Muscle of back (tissue), 11 donors: ENCODE data around the gene PHF2. TPM values are rescaled to one million over a fixed set of nuclear protein-coding genes. Genes with fewer than 3 reads are reported as not detected.
"Not testable (repeated sequence)": the region's sequence is repeated elsewhere in the genome, so short reads cannot be mapped to it uniquely, and the experiment has no call there.

Experiments used
- DNase-seq, 3 donors: peaks; one replicate each; pipeline versions ENCODE4 v3.0.0 to v3.0.0-alpha.2; 2013
- polyA plus RNA-seq, 10 donors: library from polyadenylated mRNA; unstranded; fragments of 120-200 nt; gene quantifications; one replicate each; pipeline ENCODE4 v1.2.1, GENCODE V29; 2013; ENCODE audit not compliant: insufficient read length in 10 of 10

Gene PHF2
- polyA plus RNA-seq, 10 donors, result 32.4 to 46.9 (median 35.8) TPM

DNA sequence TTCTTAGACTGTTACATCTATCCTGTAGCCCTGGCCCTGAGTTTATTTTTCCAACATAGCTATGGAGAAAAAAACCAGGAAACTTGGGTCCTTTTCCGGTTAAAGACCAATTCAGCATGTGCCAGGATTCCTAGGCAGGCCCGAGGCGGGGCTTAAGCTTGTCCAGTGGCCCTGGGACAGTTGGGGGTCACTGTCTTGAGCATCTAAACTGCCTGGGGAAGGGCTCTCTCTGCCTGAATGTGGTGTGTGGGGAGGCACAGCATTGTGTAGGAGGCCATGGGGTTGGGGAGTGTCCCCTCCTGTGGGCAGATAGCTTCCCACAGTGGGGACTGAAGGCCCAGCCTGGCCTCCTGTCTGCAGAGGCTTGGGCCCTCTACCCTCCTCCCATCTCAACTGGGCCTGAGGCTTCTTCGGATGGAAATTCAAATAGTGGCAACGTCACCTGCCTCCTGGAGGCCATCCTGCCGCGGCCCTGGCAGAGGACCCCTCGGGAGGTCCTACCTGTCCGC lies 88.8 kb downstream of the PHF2 start:
- no peak for DNase-seq

DNA sequence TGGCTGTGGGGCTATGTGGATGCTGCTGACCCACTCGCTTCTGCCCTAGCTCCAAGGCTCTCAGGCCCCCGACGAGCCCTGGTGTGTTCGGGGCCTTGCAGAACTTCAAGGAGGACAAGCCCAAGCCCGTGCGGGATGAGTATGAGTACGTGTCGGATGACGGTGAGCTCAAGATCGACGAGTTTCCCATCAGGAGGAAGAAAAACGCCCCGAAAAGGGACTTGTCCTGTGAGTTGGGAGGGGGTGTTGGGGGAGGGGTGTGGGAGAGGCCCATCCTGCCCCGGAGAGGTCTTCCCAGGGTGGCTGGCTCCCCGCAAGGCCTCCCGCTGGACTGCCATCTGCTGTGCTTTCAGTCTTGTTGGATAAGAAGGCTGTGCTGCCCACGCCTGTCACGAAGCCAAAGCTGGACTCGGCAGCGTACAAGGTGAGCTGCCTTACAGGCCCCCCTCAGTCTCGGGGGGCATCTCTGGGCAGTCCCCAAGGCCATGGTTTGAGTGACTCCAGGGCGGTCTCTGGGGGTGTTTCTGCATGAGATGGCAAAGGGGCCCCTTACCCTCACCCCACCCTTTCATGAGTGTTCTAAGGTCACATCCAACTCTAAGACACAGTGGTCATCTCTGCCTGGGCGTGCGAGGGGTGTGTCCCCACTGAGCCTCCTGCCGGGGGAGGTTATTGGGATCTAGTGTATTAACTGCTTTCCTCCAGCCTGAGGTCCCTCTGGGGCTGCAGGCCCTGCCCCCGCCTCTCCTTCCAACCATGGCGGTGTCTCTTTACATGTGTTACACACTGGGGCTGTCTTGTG lies 89.5 kb downstream of the PHF2 start:
- no peak for DNase-seq

DNA sequence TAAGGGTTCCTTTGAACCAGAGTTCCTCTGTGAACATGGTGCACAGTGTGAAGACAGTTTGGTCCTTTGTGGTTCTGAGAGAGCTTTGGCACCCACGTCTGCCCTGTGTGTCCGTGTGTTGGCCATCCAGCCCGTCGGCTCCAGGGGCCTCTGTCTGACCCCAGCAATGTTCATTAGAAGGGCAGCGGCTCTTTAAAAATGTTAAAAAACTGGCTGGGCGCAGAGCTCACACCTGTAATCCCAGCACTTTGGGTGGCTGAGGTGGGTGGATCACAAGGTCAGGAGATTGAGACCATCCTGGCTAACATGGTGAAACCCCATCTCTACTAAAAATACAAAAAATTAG lies 90.0 kb downstream of the PHF2 start:
- DNase-seq, result not testable (repeated sequence)

DNA sequence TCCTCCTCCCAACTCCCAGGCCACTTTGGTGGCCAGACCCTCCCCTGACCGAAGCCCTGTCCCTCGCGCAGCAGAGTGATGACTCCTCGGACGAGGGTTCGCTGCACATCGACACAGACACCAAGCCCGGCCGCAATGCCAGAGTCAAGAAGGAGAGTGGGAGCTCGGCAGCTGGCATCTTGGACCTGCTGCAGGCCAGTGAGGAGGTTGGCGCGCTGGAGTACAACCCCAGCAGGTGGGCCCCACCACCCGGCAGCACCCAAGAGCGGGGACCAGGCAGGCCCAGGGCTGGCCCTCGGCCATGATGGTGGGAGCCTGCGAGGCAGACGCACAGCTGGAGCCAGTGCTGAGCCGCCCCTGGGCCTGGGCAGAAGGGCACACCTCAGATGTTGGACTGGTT lies 90.6 kb downstream of the PHF2 start:
- DNase-seq, result no peak

DNA sequence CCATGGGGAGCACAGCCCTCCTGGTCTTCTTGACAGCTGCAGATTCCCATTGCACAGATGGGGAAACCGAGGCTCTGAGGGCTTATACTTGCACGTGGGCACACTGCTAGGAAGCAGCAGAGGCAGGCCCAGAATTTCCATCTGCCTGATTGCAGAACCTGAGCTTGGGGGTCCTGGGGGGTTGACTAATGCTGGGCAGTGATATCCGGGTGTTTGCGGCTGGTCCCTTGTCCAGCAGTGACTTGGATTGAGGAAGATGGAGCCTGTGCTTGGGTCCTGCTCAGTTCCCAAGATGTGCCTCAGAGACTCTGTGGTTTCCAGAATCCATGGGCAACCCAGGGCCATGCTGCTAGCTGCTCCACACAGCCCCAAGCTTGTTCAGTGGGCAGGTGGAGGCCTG lies 91.2 kb downstream of the PHF2 start:
- DNase-seq, result no peak

DNA sequence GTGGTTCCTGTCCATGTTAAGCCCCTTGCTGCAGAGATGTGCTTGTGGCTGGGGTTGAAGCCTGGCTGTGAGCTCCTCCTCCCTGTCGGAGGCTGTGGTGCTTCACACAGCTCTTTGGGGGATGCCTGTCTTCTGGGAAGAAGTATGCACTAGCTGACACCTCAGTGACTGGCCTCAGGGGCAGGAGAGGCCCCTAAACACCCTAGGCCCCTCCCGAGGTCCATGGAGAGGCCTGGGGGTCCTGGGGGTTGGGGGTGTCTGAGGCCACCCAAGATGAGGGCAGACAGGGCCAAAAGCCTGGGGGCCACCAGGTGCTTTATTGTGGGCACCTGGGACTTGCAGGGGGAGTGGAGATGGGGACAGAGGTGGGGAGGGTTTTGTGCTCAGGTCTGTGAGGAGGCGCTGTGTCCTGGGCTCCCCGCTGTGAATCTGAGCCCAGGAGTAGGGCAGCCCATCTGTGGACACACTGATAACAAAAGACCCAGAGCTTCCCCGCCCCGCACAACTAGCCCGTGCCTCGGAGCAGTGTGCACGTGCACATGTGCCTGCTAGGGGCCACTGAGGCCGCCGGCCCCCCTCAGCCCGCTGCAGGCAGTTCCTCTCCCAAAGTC lies 92.0 kb downstream of the PHF2 start:
- no peak for DNase-seq

DNA sequence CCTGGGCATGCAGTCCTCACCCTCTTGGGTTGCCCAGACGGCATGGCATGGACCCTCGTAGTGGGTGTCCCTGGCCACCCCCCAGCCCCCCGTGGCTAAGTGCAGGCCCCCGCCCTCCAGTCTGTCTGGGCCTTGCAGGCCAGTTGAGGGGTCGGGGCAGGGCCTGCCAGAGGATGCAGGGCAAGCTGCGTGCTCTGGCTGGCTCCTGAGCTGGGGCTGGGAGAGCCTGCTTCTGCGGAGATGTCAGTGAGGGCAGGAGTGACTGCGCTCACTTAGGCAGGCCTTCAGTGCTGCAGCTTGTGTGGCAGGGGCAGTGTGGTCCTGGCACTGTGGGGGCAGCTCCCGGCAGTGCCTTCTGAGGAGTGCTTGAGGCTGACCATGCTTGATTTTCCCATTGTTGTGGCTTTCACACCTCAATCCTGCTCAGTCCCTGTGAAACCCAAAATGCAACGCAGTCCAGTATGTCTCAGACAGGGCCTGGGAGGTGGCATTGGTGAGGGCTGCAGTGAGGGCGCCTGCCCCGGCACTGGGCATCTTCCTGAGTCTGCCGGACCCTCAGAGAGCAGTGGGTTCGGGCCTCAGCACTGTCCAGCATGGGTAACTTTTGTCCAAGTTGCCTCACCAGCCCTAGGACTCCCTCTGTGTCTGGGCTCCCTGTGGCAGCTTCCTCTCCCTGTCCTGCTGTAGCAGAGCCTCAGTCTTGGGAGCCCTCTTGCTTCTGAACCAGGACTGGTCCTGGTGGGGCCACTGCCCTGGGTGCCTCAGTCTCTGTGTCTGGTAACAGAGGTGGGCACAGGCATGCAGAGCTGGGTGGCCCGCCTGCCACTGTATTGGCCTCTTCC lies 93.0 kb downstream of the PHF2 start:
- DNase-seq, result no peak

DNA sequence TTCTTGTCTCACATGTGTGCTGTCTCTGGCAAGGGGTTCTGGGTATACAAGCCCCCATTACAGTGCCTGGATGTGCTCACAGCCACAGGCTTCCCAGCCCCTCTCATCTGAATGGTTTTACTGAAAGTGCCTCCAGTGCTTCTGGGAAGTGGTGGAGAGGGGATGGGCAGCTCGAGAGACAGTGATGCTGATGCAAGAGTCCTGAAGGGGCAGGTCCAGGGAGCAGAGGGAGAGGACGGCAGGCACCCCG lies 93.5 kb downstream of the PHF2 start:
- DNase-seq, result peak in 1 of 3 donors; percentile 39

DNA sequence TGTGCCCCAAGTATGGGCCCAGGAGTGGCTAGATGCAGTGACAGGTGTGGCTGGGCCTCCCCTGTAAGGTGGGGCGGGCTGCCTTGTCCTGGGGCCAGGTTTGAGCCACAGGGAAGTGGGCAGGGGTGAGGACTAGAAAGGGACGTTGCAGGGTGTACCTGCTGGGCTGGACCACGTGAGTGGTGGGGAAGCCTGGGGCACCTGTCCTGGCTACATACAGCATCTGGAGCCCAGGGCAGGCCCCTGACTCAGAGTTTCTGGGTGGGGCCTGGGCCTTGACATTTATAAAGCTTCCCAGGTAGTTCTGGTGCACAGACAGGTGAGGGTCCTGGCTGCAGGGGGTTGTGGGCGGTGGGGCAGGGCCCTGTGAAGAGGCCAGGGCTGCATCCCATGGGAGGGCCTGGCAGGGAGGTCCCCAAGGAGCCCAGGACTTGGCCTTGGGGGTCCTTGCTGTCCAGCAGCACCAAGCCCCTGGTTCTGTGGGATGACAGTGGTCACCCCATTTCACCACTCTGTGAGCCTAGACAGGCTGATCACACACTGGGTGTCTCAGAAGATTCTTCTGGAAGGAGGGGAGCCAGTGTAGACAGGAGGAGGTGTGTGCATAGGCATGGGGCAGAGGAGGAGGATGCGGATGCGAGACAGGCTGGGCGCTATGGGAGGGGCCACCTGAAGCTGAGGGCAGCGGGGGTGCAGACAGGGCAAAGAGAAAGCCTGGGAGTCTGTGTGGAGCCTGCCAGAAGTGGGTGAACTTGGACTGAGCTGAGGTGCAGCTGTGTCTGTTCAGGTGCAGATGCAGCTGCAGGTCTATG lies 94.0 kb downstream of the PHF2 start:
- DNase-seq, result peak in 1 of 3 donors; percentile 55

DNA sequence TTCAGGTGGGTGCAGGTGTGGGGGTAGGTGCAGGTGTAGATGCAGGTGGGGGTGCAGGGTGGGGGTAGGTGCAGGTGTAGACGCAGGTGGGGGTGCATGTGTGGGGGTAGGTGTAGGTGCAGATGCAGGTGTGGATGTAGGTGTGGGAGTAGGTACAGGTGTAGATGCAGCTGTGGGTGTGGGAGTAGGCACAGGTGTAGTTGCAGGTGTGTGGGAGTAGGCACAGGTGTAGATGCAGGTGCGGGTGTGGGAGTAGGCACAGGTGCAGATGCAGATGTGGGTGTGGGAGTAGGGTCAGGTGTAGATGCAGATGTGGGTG lies 94.6 kb downstream of the PHF2 start:
- DNase-seq, result no peak

DNA sequence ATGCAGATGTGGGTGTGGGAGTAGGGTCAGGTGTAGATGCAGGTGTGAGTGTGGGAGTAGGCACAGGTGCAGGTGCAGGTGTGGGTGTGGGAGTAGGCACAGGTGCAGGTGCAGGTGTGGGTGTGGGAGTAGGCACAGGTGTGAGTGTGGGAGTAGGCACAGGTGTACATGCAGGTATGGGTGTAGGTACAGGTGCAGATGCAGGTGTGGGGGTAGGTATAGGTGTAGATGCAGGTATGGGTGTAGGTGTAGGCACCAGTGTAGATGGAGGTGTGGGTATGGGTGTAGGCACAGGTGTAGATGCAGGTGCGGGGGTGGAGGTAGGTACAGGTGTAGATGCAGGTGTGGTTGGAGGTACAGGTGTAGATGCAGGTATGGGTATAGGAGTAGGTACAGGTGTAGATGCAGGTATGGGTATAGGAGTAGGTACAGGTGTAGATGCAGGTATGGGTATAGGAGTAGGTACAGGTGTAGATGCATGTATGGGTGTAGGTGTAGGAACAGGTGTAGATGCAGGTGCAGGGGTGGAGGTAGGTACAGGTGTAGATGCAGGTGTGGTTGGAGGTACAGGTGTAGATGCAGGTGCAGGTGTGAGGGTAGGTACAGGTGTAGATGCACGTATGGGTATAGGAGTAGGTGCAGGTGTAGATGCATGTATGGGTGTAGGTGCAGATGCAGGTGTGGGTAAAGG lies 96.1 kb downstream of the PHF2 start:
- not testable (repeated sequence) for DNase-seq

DNA sequence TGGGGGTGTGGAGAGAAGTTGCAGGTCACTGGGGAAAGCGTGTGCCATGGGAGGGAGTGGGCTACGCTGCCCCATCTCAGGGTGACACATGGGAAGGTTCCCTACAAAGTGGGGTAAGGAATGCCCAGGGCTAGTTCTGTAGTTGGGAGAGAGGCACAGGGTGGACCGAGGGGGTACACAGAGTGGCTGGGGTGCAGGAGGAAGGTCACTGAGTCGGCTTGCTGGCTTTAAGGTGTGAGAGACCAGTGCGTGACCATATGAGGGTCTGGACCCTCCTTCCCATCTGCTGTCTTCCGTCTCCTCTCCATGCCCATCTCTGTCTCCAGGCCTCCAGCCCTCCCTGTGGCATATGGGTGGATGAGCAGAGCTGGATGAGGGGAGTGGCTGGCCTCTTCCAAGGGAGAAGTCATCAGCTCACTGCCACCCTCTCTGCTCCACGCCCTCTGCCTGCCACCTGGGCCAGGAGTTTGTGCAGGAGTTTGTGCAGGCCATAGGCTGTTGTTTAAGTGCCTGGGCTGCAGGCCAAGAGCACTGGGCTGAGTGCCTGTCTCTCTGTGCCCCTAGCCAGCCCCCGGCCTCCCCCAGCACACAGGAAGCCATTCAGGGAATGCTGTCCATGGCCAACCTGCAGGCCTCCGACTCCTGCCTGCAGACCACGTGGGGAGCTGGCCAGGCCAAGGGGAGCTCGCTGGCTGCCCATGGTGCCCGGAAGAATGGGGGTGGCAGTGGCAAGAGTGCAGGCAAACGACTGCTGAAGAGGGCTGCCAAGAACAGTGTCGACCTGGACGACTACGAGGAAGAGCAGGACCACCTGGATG lies 96.8 kb downstream of the PHF2 start:
- DNase-seq, result peak in 1 of 3 donors; percentile 59

DNA sequence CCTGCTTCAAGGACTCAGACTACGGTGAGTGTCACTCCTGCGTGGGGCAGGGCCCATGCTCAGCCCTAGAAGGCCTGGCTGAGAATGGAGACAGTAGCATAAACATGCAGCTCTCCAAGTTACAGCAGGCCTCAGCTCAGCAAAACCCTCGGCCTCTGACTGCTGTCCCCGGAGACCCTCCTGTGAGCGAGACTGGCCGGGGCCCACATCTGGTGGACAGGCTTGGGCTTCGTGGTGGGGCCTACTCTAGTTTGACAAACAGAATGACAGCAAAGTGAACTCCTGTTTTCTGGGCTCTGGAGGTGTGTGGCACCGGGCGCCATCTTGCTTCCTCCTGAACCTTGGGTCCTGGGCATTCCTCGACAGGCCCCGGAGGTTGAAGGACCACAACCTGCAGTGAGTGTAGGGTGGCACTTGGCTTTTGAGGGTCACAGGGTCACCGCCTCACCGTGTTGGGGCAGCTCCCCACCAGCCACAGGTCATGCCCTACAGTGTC lies 97.5 kb downstream of the PHF2 start:
- DNase-seq, result peak in 1 of 3 donors; percentile 67

DNA sequence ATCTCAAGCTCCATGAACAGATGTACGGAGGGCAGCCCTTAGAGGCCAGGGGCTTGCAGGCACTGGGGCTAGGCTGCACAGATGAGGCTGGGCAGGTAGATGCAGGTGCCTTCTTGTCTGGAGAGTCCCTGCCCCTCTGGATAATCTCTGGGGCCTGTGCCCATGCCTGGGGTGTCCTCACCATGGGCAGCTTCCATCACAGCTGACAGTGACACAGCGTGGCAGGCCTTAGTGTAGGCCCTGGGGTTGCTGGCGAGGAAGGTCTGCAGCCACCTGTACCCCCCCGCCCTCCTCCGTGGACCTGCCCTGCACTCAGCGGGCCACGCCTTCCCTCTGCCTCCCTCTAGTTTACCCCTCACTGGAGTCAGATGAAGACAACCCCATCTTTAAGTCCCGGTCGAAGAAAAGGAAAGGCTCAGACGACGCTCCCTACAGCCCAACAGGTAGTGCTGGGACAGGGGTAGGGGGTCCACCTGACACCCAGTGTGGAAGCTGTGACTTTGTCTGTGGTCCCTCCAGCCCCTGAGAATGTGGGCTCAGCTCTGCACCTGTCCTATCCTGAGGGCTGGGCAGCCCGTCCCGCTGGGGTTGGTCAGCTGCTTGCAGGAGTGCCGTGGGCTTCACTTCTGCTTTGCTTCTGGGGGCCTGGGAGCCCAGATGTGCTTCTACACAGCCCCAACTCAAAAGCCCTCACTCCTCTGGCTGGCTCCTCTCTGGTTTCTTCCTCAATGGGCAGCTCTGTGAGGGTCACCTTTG lies 98.4 kb downstream of the PHF2 start:
- no peak for DNase-seq

DNA sequence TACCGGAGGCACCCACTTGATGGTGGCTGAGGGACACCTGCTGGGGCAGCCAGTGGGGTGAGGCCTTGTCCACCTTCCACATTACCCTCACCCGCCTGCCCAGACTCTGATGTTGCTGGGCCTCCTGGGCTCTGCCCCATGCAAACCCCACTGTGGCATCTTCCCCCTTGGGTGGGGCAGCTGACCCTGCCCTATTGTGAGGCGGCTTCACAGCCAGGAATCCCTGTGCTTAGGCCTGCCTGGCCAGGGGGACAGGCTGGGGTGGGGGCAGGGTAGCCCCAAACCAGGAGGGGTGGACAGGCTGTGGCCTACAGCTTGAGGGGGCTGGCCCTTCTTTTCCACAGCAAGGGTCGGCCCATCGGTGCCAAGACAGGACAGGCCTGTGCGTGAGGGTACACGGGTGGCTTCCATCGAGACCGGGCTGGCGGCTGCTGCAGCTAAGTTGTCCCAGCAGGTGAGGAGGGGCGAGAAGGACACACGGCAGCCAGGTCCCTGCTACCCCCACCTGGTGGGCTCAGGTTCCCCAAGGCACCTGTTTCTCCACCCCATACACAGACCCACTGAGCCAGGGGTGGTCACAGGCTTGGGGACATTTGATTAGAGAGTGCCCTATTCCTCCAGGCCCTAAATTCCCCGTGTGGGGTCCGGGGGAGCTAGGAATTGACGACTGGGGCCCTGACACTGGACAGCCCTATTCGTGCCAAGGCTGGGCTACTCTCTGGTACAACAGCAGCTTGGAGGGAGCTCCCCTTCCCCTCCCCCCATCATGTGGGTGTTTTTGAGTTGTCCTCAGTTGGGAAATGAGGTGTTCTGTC lies 99.2 kb downstream of the PHF2 start:
- no peak for DNase-seq

DNA sequence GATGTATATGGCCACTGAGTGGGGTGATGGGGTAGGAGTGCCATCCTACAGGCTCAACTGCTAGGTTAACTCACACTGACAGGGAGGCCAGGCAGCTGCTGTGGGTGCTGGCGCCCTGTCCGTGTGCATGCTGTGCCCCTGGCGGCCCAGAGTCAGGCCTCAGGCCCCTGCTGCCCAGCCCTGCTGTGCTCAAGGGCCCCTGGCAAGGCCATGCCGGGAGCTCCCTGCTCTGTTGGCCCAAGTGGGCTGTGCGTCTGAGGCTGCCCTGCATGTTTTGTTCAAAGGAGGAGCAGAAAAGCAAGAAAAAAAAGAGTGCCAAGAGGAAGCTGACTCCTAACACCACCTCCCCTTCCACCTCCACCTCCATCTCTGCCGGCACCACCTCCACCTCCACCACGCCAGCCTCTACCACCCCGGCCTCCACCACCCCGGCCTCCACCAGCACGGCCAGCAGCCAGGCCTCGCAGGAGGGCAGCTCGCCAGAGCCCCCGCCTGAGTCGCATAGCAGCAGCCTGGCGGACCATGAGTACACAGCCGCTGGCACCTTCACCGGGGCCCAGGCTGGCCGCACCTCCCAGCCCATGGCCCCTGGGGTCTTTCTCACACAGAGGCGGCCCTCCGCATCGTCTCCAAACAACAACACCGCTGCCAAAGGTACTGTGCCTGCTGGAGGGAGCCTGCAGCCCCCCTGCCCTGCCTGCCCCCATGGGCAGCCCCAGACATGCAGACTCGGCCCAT lies 100.1 kb downstream of the PHF2 start:
- no peak for DNase-seq

DNA sequence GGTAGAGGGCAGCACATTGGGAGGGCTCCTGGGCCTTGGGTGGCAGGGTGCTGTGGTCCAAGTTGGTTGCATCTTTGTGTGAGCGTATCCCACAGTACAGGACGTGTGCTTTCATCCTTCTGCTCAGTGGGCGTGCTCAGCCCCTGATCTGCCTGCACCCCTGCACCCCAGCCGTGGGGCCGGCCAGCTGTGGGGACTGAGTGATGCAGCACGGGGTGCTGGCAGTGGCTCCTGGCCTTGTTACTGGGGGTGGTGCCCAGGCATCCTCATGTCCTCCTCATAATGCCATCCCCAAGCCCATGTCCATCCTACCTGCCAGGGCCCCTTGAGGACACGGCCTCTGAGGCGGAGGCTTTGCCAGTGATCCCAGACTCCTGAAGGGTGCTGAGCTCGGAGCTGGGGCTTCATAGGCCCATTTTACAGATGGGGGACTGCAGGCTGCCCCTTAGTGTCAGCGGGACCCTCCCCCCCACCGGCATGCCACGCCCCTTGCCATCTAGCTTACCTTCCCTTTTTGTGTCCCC lies 100.7 kb downstream of the PHF2 start:
- no peak for DNase-seq

DNA sequence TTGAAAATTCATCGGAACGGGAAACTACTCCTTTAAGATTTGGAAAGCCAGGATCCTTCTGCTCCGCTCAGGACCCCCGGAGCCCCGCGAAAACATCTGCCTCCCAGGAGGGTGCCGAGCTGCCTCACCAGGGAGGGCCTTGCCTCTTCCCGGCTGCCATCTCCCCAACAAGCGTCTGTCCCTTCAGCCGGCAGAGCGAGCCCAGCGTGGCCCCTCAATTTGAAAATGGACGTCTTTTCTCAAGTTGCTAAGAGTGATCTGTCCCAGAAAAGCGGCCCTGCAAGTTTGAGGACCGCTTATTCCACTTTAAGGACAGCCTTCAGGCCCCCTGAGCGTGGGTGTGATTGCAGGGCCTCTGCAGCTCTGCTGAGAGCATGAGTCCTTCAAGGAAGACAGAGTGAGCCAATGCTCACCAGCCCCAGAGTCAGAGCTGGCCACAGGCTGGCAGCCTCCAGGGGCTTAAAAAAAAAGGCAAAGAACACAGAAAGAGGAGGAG lies 101.3 kb downstream of the PHF2 start:
- DNase-seq, result no peak
